OCI-M2 (cell line): ENCODE data around the gene ADARB2.
"Not testable (repeated sequence)": the region's sequence is repeated elsewhere in the genome, so short reads cannot be mapped to it uniquely, and the experiment has no call there.

Experiments
- DNase-seq: peaks from one replicate; lab custom pipeline; 2025; ENCODE audit not compliant: unreplicated experiment; lab: John Stamatoyannopoulos, UW

ADARB2 gene

GRCh38 chr10:1416456-1417037 is 320.8 kb downstream of the ADARB2 start:
- no peak for DNase-seq

- no peak for DNase-seq
Observed at GRCh38 chr10:1414893-1415292, 322.4 kb downstream of the ADARB2 start.

GRCh38 chr10:1414346-1414745 is 323.0 kb downstream of the ADARB2 start:
- DNase-seq = not testable (repeated sequence)

DNA sequence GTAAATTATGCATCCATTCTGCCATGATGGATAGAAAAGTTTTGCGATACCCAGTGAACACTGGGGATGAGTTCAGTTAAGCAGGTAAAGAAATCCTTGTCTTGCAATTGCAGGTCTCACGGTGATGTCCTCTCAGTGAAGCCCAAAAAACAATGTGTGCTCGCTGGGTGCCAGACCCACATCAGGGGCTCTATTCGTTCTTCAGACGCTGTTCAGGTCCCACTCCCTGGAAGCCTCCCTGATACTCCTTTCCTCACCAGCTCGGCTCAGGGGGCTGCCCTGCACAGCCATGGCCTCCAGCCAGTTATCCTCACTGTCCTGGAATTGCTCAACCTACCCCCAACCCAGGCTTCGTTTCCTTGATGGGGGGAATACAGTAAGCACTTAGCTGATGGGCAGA is 323.5 kb downstream of the ADARB2 start:
- DNase-seq = no peak

- DNase-seq = no peak
Observed at GRCh38 chr10:1413256-1413655, 324.1 kb downstream of the ADARB2 start.

- DNase-seq = no peak
Observed at GRCh38 chr10:1412531-1413189, 324.7 kb downstream of the ADARB2 start.

GRCh38 chr10:1411956-1412355 is 325.4 kb downstream of the ADARB2 start:
- DNase-seq = no peak

DNA sequence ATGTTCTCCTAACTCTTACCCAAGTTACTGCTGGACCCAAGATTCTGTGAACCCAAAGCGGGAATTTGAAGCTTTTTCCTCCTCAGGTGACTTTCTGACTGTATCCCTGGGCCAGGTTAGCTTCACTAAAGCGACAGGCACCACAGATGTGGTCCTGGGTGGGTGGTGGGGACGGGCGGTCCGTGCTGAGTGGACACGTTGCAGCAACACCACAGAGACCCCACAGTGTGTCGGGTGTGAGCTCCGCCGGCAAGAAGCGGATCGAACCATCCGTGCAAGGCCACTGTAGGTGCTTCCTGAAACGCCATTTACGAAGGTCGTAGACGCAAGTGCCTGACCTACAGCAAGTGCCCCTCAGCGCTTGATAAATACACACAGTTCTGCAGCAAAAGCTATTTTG is 325.9 kb downstream of the ADARB2 start:
- DNase-seq = no peak

DNA sequence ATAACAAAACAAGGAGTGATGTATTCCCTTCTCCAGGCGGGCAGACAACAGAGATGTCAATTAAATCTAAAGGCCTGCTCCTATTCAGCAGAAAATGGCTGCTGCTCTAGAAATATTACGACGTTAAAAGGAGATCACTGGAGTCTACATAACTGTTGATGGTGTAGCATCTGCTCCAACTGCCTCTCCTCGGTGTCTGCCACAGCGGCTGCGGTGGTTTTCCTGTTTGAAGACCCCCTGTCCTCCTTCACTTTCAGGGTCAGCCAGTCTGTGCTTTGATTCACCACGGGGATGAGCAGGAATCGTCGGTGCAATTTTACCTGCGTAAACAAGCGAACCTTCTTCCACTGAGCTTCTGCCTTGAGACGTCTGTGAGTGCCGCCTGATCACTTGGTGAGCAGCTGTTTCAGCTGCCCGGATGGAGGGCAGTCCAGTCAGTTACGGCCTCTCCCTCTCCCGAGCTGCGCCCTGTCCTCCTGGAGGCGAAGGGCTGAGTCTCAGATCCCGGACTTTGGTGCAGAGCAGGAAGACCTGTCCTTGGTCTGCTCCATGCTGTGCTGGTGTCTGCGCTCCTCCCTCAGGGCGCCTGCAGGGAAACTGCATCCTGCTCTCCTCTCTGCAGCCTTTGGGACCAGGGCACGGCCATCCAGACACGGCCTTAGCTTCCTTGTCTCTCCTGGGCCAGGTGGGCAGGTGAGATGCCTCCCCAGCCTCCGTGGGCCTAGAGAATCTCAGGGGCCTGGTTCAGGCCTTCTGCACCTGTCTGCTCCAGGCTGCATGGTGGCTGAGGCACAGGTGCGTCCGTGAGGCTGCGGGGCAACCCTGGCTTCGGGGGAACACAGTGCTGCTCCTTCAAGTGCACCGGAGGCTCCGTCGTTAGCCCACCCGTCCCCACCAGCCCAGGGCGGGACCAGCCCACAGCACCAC is 326.6 kb downstream of the ADARB2 start:
- DNase-seq = no peak

GRCh38 chr10:1410032-1410431 is 327.3 kb downstream of the ADARB2 start:
- DNase-seq = no peak

GRCh38 chr10:1409392-1409791 is 327.9 kb downstream of the ADARB2 start:
- DNase-seq = no peak

DNA sequence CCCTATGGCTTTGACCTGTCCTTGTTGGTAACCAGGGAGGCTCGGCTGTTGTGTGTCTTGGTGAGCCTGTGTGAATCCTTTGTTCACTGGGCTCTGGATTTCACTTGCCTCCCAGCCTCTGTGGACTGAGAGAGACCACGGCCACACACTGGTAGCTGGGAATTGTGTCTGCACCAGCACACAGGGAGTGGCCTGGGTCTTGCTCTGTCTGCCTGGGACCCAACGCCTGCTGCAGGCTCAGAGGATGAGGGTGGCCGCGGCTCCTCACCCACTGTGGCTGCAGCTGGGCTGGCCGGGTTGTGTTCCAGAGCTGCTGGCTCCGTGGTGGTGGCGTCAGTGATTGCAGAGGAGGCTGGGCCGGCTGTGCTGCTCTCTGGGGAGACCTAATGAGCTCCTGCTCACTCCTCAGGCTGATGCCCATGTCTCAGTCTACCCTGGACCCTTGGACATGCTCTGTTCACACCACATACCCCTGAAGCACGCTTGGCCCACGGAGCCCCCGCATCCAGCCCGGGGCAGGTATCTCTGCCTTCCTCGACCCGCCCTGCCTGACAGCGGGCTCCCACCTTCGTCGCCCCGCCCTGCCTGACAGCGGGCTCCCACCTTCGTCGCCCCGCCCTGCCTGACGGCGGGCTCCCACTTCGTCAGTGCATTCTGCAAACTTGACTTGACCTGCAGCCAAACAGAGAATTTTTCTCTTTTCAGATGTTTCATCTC is 328.5 kb downstream of the ADARB2 start:
- no peak for DNase-seq

- no peak for DNase-seq
Observed at GRCh38 chr10:1406967-1407945, 330.1 kb downstream of the ADARB2 start.

- DNase-seq = no peak
Observed at GRCh38 chr10:1406132-1406966, 331.0 kb downstream of the ADARB2 start.

- no peak for DNase-seq
Observed at GRCh38 chr10:1404323-1405260, 332.7 kb downstream of the ADARB2 start.

DNA sequence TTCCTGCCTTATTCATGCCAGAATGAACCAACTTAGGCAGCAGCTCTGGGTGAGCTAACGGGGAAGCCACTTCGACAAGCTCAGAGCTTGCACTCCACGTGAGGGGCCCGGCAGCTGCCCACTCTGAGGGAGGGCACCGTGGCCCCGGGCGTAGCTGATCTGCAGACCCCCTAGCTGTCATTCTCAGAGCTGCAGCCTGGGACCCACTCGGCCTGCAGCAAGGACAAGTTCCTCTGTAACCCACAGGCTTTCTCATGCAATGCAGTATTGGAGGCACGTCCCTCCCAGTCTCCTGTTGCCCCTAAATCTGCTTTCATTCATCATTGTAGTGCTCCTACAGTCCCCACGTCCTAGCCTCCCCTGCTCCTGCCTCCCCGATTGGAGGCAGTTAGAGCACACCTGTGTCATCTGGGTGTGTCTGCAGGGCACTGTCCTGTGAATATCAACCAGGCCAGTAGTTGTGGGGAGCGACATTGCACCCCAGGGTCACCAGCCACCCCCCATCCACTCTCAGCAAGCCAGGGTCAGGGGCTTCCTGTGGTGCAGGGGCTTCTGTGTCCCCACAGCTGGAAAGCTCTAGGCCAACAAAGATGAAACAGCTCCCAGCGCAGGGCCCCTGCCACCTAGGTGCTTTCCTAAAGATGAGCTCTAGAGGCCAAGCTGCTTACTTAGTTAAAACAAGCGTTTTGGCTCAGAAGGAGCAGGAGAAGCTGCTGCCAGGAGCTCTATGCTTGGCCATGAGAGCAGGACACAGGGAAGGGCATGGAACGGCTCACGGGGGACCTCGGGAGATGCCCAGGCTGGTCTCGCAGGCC is 333.6 kb downstream of the ADARB2 start:
- DNase-seq = no peak

DNA sequence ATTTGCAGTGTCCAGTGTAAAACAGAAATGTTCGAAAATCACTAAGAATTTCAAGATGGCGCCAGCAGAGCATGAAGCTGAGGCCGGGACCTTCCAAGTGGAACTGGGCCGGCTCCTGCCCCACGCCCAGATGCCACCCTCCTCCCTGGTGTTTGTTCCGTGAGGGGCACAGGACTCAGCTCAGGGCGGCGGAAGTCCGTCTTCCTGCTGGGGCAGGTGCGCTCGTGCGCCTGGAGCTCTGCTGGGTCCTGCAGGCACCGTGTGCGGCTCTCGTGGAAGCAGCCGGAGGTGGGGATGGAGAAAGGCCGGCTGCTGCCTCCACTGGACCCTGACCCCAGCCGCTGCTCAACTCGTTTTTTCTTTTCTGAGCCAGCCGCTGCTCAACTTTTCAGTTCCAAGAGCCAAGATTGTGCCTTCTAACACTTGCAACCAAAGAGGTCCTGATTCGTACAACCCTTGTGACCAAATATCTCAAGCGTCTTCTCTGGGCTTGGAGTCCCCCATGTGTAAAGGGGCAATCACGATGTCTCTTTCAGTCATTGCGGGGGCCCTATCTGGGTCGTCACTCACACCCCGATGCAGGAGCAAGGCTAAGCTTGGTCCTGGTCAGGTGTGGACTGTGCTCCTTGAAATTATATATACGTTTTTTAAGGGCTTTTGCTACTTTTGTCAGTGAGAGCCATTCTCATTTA is 334.4 kb downstream of the ADARB2 start:
- no peak for DNase-seq
